HG02852 (cell line): ENCODE data around the gene LBX1.

Experiments used
- ATAC-seq: cut with Tn5 transposase; IDR thresholded peaks from one replicate; pipeline ENCODE4 v1.9.1; 2021; ENCODE audit warnings: mild to moderate bottlenecking, moderate library complexity; ENCODE audit not compliant: unreplicated experiment

Gene LBX1

DNA sequence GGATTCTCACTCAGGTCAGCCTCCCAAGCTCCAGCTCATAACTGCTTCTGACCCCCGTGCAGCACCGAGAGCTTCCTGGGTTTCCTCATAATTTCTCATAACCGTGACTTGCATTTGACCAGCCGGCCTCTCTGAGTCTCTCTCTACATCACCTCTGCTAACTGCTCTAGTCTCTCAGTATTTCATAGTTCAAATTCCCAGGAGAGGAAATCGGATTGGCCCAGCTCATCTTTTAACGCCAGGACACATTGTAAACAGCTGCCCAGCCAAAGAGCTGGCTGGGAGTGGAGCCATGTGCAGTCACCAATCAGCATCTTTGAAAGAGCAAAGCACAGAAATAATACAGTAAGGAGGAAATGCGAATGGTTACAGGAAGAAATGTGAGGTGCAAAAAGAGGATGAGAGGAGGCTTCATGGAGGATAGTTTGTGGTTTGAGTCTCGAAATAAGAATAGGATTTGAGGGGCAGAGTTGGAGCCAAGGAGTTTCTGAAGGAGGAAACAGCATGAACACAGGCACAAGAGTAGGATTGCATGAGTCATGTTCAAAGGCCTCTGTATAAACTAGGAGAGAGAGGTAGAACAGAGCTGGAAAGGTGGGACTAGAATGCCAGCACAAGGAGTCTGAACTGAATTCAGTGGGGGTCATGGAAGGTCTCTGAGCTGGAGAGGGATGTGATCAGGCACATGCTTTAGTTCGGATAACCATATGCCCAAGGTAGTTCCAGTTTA is 15.2 kb upstream of the LBX1 start:
- no peak for ATAC-seq

DNA sequence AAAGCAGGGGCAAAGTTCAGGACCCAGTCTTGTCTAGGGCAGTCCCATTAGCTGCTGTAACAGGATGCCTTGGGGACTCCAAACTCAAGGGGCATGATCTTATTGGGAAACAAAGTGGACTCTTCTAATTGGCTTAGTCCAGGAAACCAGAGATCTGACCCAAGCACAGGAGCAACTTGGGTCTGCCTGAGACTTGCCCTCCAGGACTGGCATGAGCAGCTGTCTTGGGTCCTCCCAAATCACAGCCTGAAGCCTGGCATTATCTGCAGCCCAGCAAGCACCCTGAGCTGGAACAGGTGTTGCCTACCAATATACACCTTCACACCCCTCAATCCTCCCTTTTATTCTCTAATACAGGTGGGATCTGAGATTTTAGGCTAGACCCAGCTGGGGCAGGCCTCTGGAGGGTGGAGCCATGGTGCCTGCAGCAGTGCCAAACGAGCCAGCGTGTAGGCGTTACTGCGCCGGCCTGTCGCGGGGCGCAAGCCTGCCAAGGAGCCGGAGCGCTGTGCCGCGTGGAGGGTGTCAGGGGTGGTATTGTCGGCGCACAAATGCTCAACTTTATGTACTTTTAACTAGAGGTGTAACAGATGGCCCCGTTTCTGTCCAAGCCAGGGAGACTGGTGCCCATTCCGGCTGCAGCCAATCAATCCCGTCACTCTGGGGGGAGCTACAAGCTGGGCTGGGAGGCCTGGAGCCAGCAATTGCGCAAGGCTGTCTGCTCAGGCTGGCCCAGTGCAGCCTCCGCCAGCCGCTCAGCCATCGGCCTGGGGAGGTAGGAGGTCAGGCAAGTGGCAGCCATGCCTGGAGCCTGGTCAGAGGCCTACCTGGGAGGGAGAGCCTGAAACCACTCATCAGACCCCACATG is 12.8 kb upstream of the LBX1 start:
- no peak for ATAC-seq

DNA sequence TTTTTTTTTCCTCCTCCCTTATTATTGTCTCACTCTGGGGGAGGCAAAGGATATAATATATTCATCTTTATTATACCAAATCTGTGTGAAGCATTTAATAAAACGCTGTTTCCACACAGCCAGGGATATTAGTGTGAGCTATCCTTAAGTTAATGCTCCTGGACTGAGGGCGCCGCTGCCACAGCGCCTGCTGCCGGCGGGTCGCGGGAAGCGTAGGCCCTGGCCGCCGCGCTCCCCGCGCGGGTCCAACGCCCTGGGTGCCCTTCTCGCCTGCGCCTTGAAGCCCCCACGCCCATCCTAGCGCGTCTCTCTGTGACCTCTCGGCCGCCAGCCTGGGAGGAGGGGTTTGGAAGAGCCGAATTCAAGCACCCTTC is 9.5 kb upstream of the LBX1 start:
- no peak for ATAC-seq

DNA sequence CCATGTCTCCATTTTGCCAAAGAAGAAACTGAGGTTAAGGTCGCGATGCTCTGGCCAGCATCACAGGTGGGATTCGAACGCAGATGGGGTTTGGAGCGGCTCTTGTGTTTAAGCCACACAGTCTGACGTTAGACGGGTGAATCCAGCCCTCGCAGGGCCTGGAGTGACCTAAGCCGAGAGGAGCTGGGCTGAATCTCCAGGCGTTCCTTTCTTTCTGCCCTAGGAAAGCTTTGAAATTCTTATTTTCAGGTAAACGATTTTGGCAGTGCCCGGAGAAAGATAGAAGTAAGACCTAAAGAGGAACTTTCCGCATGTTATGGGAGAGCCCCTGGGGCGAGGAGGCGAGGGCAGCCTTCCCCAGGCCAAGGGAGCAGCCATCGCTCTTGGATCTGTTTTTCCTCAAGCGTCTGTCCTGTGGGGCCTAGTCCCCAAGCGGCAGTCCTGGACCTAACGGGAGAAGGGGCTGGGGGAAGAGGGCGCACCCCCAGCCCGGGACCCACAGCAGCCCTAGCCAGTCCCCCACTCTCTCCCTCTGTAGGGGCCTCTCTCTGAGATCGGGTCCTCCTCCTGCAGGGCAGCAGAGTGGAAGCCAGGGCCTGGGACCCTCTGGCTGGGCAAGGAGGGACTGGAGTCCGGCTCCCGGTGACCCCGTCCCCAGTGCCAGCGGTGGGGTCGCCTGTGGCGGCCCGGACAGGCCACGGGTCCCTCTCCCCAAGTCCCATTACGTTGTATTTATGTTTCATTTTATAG is 8.9 kb upstream of the LBX1 start:
- ATAC-seq: no peak

DNA sequence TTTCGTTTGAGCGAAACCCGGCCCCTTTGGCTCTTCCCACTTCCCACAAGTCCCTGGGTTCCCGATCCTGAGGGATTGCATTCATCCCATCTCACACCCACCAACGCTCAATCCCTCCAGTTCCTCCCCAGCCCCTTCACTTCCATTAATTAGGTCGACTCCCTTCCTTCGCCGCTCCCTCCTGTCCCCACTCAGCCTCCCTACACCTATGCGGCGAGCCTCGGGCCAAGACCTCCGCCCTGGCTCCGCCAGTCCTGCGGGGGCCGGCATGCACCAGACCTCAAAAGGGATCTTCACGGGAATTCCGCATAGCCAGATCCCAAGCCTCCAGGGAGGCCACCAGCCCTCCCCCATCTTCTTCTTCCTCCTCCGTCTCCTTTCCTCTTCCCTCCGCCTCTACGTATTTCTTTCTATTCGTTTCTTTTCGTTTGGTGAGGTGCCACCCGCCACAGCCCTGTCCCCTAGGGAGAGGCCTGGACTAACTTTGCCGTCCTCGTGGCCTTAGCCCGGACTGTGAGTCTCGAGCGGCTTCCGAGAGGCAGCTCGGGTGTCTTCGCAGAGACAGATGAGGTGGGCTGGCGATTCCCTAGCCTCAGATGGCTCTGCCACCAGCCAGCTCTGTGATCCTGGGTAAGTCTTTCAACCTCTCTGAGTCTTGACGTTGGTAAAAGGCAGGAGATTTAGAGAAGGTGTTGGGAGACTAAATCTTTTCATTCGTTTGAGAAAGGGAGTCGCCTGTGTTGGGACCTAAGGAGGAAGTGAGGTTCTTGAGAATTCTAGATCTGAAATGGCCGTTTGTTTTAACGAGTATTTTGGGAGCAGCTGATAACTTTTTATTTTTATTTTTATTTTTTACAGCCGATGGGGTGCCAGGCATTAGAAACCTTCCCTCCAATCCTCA is 8.1 kb upstream of the LBX1 start:
- no peak for ATAC-seq

DNA sequence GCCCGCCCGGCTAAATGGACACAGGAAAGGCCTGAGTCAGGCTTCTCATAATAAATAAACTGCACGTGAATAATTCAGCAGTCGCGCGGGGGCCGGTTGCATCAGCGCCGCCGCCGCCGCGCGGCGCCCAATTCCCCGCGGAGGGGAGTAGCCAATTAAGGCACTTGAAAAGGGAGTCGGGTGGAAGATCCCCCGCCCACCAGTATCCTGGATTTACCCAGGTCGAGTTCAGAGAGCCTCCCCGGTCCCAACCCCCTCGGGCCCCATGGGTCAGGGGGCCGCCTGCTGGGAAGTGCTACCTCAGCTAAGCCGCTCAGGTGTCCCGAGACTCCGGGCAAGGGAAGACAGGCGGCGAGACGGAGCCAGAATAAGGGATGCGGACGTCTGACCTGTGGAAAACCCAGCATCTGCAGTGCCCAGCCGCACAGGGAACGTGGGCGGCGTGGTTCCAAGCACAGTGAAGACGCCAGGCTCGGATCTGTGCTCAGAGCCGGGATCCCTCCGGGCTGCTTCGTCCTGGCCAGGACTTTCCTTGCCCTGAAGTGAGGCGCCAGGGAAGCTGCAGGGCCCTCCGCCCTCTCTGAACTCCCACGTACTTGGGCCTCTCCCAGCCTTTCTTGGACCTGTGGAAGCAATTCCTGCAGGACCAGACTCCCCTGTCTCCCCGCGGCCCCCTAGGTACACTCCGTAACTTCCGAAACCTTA is 7.3 kb upstream of the LBX1 start:
- no peak for ATAC-seq

DNA sequence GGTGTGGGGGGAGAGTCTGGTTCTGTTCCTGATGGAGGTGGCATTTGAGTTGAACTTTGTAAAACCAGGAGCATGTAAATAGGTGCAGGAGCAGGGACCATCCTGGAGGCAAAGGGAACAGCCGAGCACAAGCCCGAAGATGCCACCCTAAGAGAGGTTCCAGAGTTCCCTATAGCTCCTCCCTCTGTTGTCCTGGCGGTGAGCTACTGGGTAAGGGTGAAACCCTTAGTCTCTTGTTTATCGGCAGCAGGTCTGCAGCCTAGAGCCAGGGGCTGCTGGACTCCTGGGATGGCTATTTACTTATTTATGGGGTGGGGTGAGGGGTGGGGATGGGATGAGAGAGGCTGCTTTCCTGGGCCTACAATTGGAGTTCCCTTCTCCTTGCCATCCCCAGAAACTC is 6.5 kb upstream of the LBX1 start:
- ATAC-seq: no peak

DNA sequence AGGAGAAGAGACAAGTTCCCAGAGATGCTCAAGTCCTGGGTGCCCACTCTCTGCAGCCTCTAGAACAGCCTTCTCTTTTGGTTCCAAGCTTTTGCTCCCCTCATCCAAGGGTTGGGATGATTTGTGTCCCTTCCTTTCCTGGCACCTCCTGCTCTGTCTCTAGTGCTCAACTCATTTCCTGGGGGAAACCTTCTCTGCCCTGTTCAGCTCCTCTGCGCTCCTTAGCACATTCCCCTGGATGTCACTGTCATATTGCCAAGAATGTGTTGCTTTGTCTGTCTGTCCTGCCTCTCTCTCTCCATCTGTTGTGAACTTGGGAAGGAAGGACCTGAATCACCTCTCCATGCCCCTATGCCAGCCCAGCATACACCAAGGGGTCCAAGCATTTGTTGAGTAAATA is 5.1 kb upstream of the LBX1 start:
- ATAC-seq: no peak

DNA sequence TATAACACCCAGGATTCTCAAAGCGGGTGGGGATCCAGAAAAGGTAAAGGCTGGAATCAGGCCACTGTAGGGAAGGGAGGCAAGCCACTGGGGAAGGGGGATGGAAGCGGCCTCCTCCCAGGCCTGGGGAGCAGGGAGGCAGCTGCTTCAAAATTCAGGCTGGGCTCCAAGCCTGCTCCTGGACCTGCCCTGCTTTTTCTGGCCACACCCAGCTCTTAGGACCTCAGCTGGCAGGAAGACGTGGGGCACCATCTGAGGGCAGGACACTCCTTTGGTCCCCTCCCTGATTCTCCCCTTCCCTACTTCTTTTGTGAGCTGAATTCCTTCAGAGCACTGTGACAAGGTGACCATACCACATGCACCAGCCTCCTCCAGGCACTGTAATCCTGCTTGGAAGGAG is 4.6 kb upstream of the LBX1 start:
- no peak for ATAC-seq

DNA sequence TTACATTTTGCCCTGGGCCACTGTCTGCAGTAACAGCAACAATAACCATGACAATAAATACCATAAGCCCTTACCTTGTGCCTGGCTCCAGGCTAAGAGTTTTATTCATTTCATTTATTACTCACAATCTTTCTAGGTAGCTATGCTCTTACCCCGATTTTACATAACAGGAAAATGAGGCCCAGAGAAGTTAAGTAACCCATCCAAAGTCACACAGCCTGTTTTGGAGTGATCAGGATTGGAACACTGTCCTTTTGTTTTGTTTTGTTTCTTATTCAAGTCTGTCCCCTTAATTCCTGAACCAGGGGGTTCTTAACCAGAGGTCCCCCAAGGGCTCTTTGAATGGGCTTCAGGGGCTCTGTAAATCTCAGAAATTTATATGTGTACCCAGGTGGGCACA is 4.2 kb upstream of the LBX1 start:
- no peak for ATAC-seq

DNA sequence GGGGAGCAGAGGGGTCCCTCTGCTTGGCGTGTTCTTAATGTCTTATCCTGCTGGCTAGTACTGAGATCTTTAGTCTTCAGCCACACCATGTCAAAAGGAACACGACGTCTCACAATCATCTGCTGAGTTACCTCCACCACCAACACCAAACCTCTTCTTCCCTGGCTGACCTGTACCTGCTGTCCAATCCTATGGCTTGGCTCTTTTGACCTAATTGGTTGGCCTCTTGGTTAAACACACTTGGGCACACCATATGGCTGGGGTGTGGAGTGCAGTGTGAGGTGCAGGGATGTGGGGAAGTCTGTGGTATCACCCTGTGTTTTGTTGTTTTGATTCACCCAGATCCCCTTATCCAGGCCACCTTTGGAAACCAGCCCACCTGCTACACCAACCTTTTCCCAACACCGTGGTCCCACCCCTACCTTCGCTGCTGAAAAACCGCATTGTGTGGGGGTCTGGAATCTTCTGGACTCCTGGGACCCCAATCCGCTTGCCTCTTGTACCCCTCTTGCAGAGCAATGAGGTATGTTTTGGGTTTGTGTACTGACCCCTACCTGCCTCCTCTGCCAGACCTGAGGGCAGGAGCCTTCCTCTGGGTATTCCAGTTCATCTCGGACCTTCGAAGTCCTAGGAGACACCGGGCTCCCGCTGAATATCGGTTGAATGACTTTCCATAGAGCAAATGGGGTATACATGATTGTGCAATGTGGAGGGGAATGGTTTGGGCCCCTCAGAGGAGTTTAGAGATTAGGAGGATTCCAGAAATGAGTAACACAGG is 2.8 kb upstream of the LBX1 start:
- ATAC-seq: no peak

DNA sequence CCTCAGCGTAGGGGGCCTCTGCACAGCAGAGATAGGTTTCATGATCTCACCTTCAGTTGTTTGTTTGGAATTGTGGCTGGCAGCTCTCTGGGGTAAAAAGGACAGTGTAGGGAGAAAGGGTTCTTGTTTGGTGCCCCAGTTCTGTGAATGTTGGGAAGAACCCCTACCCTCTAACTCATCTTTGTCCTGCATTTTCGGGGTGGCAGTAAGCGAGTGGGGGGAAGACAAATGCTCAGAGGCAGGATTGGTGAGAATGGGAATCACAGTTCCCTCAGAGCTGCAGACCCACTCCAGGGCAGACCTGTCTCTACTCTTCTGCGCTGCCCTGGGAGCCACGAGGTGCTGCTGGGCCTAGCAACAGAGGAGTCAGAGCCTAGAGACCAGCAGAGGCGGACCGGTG is 1.8 kb upstream of the LBX1 start:
- ATAC-seq: no peak

DNA sequence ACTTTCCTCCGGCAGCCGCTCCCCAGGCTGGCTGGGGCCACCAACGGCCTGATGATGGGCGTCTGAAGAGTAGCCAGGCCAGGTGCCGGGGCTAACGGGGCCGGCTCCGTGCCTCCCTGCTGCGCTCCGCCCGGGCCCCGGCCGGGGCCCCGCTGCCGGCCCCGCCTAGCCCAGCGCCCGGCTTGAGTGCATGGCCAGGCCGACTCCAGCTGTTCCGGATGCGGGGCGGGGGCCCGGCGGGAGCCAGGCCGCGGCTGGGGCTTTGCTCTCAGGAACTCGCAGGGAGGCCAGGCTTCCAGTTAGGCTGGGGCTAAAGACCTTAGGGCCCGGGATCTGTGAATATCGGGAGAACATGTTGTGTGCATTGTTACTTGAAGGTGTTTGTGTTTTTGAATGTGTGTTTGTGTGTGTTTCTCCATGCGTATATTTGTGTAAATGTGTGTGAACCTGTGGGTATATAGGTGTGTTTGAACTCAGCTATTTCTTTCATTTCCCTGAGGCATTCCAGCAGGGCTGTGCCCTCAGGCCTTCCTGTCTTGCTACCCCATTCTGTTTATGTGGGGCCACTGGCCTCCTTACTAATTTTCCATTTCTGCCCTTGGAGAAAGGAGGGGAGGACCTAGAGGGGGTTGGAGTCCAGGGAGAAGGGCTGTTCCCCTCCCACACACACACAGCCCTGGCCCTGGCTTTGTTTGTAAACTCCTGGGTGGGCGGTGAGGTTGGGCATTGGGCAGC is 1.1 kb upstream of the LBX1 start:
- ATAC-seq: no peak

DNA sequence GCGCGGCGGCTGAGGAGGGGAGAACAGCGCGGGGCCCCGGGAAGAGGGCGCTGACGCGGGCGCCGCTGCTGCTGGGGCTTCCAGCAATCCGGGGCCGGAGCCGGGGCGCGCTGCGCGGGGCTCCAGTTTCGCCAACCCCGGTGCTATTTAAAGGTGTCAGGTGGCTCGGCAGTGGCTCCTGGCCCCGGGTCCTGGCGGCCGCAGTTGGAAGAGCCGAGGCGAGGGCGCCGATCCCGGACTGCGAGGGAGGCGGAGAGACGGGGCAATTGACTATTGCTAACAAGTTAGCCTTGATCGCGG is 347 bp downstream of the LBX1 start:
- no peak for ATAC-seq

DNA sequence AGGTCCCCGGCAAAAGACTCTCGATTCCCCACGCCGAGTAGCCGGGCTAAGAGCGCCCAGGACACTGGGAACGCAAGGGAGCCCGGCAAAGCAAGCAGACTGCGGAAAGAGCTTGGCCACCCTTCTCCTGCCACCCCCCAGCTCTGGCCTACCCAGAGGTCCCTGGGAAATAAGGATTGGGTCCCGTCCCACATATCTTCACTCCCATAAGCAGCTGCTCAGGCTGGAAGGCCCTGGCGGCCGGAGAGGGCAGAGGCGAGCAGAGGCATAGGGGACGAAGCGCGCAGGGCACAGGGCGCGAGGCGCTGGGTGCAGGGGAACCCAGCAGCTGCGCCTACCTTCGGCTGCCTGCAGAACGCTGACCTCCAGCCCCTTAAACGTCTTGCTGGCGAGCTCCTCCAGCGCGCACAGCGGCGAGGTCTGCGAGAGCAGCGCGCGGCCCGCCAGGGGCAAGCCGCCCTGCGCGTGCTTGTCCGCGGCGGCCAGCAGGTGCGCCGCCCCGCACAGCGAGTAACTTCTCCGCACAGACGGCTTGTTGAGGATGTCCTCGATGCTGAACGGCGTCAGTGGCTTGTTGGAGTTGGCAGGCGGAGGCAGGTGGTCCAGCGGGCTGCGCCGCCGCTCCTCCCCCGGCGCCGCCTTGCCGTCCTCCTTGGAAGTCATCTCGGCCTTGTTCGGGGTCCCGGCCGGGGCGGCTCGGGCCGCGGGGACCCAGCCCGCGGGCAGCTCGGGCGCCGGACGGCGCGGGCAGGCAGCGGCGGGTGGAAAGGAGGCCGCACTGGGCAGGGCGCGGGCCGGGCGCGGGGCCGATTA is 904 bp downstream of the LBX1 start:
- ATAC-seq: no peak

DNA sequence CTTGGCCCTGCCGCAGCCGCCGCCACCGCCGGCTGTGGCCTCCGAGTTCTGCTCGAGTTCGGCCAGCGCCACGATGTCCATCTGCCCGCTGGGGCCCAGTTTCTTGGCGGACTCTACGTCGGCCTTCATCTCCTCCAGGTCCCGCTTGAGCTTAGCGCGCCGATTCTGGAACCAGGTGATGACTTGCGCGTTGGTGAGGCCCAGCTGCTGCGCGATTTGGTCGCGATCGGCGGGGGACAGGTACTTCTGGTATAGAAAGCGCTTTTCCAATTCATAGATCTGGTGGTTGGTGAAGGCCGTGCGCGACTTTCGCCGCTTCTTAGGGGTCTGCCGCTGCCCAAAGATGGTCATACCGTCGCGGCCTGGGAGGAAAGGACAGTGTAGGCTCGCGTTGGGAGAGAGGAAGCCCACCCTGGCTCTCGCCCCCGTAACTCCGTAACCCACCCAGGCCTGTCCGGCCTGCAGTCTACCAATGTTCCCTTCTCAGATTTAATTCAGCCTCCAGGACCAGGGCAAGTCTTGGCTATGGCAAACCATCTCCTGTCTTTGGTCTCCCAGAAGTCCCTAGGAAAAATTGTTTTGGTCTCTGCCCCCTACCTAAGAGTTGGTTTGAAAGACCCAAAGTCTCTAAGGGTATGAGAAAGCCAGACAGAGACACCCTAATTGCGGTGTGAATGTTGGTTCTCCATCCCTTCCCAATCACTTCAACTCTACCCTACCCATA is 1.7 kb downstream of the LBX1 start:
- ATAC-seq: no peak
